Stimulated activated naive CD8-positive, alpha-beta T cell treated with anti-CD3 and anti-CD28 coated beads, Interleukin-15, amount 100 ng/mL, for 72 hours (primary cell): ENCODE results near the gene RALGAPA2.
A peak's percentile ranks its signal among the peaks of the same experiment; 100 is the strongest.
"Not testable (repeated sequence)": the region's sequence is repeated elsewhere in the genome, so short reads cannot be mapped to it uniquely, and the experiment has no call there.

ENCODE experiments used
- ATAC-seq: fragments of 150-1000 bp; cut with Tn5 transposase; 2 replicates; pipeline ENCODE4 v1.10.0; 2021; ENCODE audit warnings: mild to moderate bottlenecking, moderate library complexity
- DNase-seq, 2 donors: peaks; one replicate each; pipeline ENCODE4 v3.0.0; 2021 to 2022
- H3K27ac Mint-ChIP-seq, 2 donors: one replicate each; pipeline ENCODE4 v1.8.0; 2022; ENCODE audit warnings: mild to moderate bottlenecking in 2 of 2, mixed read lengths in 2 of 2, moderate library complexity in 2 of 2
- H3K27me3 Mint-ChIP-seq: one replicate; pipeline ENCODE4 v1.8.0; 2022; ENCODE audit warnings: mixed read lengths
- H3K4me1 Mint-ChIP-seq: one replicate; pipeline ENCODE4 v1.8.0; 2022; ENCODE audit warnings: mild to moderate bottlenecking, mixed read lengths
- H3K4me3 Mint-ChIP-seq, 2 donors: one replicate each; pipeline ENCODE4 v1.8.0; 2022; ENCODE audit warnings: mild to moderate bottlenecking in 2 of 2, mixed read lengths in 2 of 2, moderate library complexity in 1 of 2
- H3K9me3 Mint-ChIP-seq, 2 donors: one replicate each; pipeline ENCODE4 v1.8.0; 2022; ENCODE audit warnings: mixed read lengths in 2 of 2

The RALGAPA2 gene

GRCh38 chr20:20562507-20562906 is 149.9 kb downstream of the RALGAPA2 start:
- no peak for ATAC-seq

GRCh38 chr20:20561841-20562240 is 150.6 kb downstream of the RALGAPA2 start:
- Mint-ChIP-seq H3K27me3 (no peaks in the 10 kb centered on the region), H3K4me1 (no peaks in the 10 kb centered on the region), H3K4me3 (no peak overlapping the region), H3K27ac (no peak overlapping the region), H3K9me3 (no peaks in the 10 kb centered on the region)
- no peak for DNase-seq
- ATAC-seq: peak; percentile 33

More at GRCh38 chr20:20562507-20562906, 149.9 kb downstream of the RALGAPA2 start:
- DNase-seq: no peak
- Mint-ChIP-seq H3K9me3 (no peaks in the 10 kb centered on the region), H3K27me3 (no peaks in the 10 kb centered on the region), H3K4me1 (no peaks in the 10 kb centered on the region), H3K27ac (peak overlapping the region in 1 of 2 donors; percentile 36), H3K4me3 (no peak overlapping the region)

GRCh38 chr20:20561172-20561571 is 151.3 kb downstream of the RALGAPA2 start:
- H3K4me3 Mint-ChIP-seq: no peak overlapping the region
- DNase-seq (no peak), ATAC-seq (no peak)
- H3K27ac Mint-ChIP-seq: no peak overlapping the region
- H3K4me1 Mint-ChIP-seq: no peaks in the 10 kb centered on the region
- H3K9me3 Mint-ChIP-seq: peaks cover 0 to 5% of the 10 kb centered on the region in 2 donors
- H3K27me3 Mint-ChIP-seq: no peaks in the 10 kb centered on the region

GRCh38 chr20:20557406-20557805 is 155.0 kb downstream of the RALGAPA2 start:
- H3K4me3 Mint-ChIP-seq: no peak overlapping the region
- peaks cover 0 to 6% of the 10 kb centered on the region in 2 donors for H3K9me3 Mint-ChIP-seq
- no peaks in the 10 kb centered on the region for H3K27me3 Mint-ChIP-seq
- no peak for DNase-seq
- ATAC-seq: no peak
- H3K4me1 Mint-ChIP-seq: no peaks in the 10 kb centered on the region
- H3K27ac Mint-ChIP-seq: no peak overlapping the region

GRCh38 chr20:20555838-20556237 is 156.6 kb downstream of the RALGAPA2 start:
- ATAC-seq (no peak), DNase-seq (no peak)
- H3K27me3 Mint-ChIP-seq: no peaks in the 10 kb centered on the region
- no peaks in the 10 kb centered on the region for H3K4me1 Mint-ChIP-seq
- peak overlapping the region in 1 of 2 donors; percentile 50 for H3K27ac Mint-ChIP-seq
- H3K9me3 Mint-ChIP-seq: peaks cover 0 to 6% of the 10 kb centered on the region in 2 donors
- H3K4me3 Mint-ChIP-seq: no peak overlapping the region

- no peak for ATAC-seq
These were observed 157.5 kb downstream of the RALGAPA2 start for GRCh38 chr20:20554951-20555350.

GRCh38 chr20:20553541-20553940 is 158.9 kb downstream of the RALGAPA2 start:
- no peaks in the 10 kb centered on the region for H3K4me1 Mint-ChIP-seq
- no peaks in the 10 kb centered on the region for H3K27me3 Mint-ChIP-seq
- no peak overlapping the region for H3K4me3 Mint-ChIP-seq
- H3K9me3 Mint-ChIP-seq: peaks cover 0 to 6% of the 10 kb centered on the region in 2 donors
- ATAC-seq (no peak), DNase-seq (no peak)
- H3K27ac Mint-ChIP-seq: no peak overlapping the region

More at GRCh38 chr20:20554951-20555350, 157.5 kb downstream of the RALGAPA2 start:
- H3K27ac Mint-ChIP-seq: no peak overlapping the region
- no peak overlapping the region for H3K4me3 Mint-ChIP-seq
- DNase-seq: no peak
- peaks cover 0 to 6% of the 10 kb centered on the region in 2 donors for H3K9me3 Mint-ChIP-seq
- no peaks in the 10 kb centered on the region for H3K4me1 Mint-ChIP-seq
- no peaks in the 10 kb centered on the region for H3K27me3 Mint-ChIP-seq

- H3K27ac Mint-ChIP-seq: no peak overlapping the region
- ATAC-seq (no peak), DNase-seq (no peak)
- H3K4me1 Mint-ChIP-seq: peaks cover 12% of the 10 kb centered on the region
- H3K27me3 Mint-ChIP-seq: no peaks in the 10 kb centered on the region
- peaks cover 0 to 6% of the 10 kb centered on the region in 2 donors for H3K9me3 Mint-ChIP-seq
- no peak overlapping the region for H3K4me3 Mint-ChIP-seq
These were observed 160.4 kb downstream of the RALGAPA2 start for GRCh38 chr20:20552076-20552475.

GRCh38 chr20:20551409-20551808 is 161.0 kb downstream of the RALGAPA2 start:
- ATAC-seq: no peak
- H3K27me3 Mint-ChIP-seq: no peaks in the 10 kb centered on the region

GRCh38 chr20:20549704-20550103 is 162.7 kb downstream of the RALGAPA2 start:
- no peaks in the 10 kb centered on the region for H3K27me3 Mint-ChIP-seq
- H3K4me1 Mint-ChIP-seq: peaks cover 22% of the 10 kb centered on the region
- no peak overlapping the region for H3K27ac Mint-ChIP-seq
- no peak for ATAC-seq
- no peak overlapping the region for H3K4me3 Mint-ChIP-seq
- no peak for DNase-seq
- H3K9me3 Mint-ChIP-seq: no peaks in the 10 kb centered on the region

More at GRCh38 chr20:20551409-20551808, 161.0 kb downstream of the RALGAPA2 start:
- H3K9me3 Mint-ChIP-seq: peaks cover 0 to 3% of the 10 kb centered on the region in 2 donors
- no peak overlapping the region for H3K27ac Mint-ChIP-seq
- DNase-seq: no peak
- no peak overlapping the region for H3K4me3 Mint-ChIP-seq
- peaks cover 19% of the 10 kb centered on the region for H3K4me1 Mint-ChIP-seq

- Mint-ChIP-seq H3K27ac (no peak overlapping the region), H3K4me3 (no peak overlapping the region), H3K9me3 (no peaks in the 10 kb centered on the region), H3K4me1 (peaks cover 22% of the 10 kb centered on the region), H3K27me3 (no peaks in the 10 kb centered on the region)
- no peak for DNase-seq
- ATAC-seq: no peak
These were observed 163.2 kb downstream of the RALGAPA2 start for GRCh38 chr20:20549267-20549612.

- Mint-ChIP-seq H3K4me1 (peaks cover 22% of the 10 kb centered on the region), H3K4me3 (no peak overlapping the region), H3K9me3 (no peaks in the 10 kb centered on the region), H3K27me3 (no peaks in the 10 kb centered on the region), H3K27ac (no peak overlapping the region)
- ATAC-seq (no peak), DNase-seq (no peak)
These were observed 163.7 kb downstream of the RALGAPA2 start for GRCh38 chr20:20548527-20549266.

- no peak overlapping the region for H3K4me3 Mint-ChIP-seq
- H3K27me3 Mint-ChIP-seq: no peaks in the 10 kb centered on the region
- H3K9me3 Mint-ChIP-seq: no peaks in the 10 kb centered on the region
- H3K27ac Mint-ChIP-seq: peak overlapping the region in 1 of 2 donors; percentile 61
- ATAC-seq (peak; percentile 23), DNase-seq (no peak)
- peaks cover 22% of the 10 kb centered on the region for H3K4me1 Mint-ChIP-seq
These were observed 164.6 kb downstream of the RALGAPA2 start for GRCh38 chr20:20547876-20548266.

GRCh38 chr20:20547221-20547875 is 165.1 kb downstream of the RALGAPA2 start:
- Mint-ChIP-seq H3K27ac (peak overlapping the region in 1 of 2 donors; percentile 48), H3K4me1 (peaks cover 22% of the 10 kb centered on the region), H3K4me3 (no peak overlapping the region), H3K27me3 (no peaks in the 10 kb centered on the region), H3K9me3 (no peaks in the 10 kb centered on the region)
- no peak for DNase-seq
- peak; percentile 64 for ATAC-seq

GRCh38 chr20:20546402-20546801 is 166.0 kb downstream of the RALGAPA2 start:
- no peaks in the 10 kb centered on the region for H3K9me3 Mint-ChIP-seq
- H3K4me1 Mint-ChIP-seq: peaks cover 22% of the 10 kb centered on the region
- H3K4me3 Mint-ChIP-seq: no peak overlapping the region
- DNase-seq: no peak
- no peaks in the 10 kb centered on the region for H3K27me3 Mint-ChIP-seq
- ATAC-seq: peak; percentile 60
- peak overlapping the region in 1 of 2 donors; percentile 40 for H3K27ac Mint-ChIP-seq

- ATAC-seq, DNase-seq, H3K9me3 Mint-ChIP-seq, H3K4me3 Mint-ChIP-seq, H3K27me3 Mint-ChIP-seq, H3K27ac Mint-ChIP-seq: not testable (repeated sequence)
- peaks cover 22% of the 10 kb centered on the region for H3K4me1 Mint-ChIP-seq
These were observed 169.1 kb downstream of the RALGAPA2 start for GRCh38 chr20:20543348-20543747.
